Measurements from ENCODE around the gene DDC.

DDC gene, protein sequence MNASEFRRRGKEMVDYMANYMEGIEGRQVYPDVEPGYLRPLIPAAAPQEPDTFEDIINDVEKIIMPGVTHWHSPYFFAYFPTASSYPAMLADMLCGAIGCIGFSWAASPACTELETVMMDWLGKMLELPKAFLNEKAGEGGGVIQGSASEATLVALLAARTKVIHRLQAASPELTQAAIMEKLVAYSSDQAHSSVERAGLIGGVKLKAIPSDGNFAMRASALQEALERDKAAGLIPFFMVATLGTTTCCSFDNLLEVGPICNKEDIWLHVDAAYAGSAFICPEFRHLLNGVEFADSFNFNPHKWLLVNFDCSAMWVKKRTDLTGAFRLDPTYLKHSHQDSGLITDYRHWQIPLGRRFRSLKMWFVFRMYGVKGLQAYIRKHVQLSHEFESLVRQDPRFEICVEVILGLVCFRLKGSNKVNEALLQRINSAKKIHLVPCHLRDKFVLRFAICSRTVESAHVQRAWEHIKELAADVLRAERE

DNA sequence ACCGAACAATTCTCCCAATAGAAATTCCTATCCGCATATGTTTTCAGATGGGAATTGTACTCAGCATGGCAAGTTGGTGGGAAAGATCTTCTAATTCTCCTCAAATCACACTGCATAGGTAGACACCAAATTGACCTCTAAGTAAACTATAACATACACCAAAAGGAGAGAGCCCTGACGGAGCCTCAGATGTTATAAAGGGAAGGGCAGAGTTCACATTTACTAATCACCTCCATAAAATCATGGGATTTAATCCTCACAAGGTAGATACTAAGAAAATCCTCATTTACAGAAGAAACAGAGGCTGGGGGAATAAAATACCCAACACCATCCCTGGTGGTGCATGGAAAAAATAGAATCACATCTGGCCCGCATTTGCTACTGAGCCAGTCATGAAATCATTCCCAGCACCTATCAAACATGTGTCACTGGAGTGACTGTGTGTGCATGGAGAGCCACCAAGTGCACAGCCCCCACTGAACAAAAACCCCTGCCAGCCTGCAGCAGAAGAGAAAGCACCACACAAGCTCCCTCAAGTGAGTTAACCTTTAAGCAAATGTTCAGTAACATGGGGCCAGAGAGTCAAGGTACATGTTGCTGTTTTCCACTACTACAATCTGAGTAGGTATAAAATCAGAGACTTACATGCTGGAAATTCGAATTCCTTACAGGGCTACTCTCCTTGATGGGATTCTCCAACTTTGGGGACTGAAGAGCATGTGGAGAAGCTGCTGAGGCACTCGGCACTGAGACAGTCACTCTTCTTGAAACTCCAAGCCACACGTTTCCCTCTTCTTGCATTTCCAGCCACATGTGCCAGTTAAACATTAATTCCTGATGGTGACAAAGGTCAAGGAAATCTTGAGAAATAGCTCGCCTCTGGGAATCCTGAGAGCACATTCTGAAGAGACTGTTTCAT is at the start of gene DDC:
TSS of gene DDC (minus strand) at position 766 of the 919 bp plus-strand sequence. CDS start 21,320 bp downstream, outside the sequence.
- no peak for DNase-seq

DNA sequence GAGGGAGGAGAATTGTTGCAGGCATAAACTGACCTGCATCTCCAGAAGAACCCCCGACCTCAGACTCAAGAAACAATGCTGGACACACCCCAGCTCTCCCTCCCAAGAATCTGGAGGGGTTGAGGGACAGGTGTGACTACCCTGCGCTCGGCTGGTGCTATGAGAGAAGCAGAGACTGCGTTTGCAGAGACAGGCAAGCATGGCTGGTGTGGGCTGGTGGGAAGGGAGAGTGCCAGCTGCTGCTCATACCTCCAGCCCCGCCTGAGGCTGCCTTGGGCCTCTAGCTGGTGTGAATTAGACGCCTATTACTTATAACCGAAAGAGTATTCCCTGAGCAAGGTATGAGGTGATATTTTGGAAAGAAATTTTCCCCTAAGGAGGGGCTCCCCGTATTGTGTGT is 48.3 kb upstream of the DDC start:
- DNase-seq, result peak; percentile 45

DNA sequence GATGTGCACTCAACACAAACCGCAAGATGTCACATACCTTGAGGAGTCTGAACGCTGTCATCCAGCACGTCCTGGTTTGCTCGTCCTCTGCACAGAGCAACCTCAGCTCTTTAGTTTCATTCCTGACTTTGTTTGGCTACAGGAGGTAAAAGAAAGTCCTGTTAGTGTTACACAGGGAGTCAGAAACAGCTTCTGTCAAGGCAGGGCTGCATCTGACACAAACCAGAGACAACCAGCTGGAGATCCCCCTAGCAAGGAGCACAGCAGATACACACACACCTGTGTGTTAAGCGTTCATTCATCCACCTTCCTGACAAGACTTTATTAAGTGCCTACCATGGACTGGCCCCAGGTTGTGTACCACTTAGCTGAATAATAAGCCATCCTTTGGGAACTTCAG is 47.5 kb upstream of the DDC start:
- peak; percentile 53 for DNase-seq

DNA sequence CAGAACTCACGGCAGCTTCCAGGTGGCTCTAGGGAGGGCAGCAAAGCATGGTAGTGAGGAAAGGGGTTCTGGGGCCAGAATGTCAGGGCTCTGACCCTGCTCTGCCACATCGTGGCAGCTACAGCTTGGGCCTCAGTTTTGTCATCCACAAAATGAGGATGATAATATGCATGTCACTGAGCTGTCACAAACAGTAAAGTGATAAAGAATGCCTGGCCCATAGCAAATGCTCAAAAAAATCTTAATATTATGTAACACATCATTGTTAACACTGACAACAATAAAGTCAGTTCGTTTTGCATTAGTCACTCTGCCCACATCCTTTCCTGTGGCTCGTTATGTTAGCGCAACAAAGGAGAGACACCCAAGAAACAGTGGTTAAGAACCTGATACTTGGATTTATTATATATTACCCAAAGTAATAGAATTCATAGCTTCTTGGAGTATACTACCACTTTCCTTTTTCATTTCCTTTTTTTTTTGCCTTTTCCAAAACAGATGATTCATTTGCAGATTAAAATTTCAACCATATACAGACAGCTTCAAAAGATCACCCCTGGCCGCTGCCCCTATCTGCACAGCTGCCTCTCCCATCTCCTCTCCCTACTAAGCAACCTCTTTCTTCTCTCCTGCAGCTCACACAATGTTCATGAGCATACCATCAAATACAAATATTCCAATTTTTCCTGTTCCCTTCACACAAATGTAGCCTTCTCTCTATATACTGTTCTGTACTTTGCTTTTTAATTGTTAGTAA is 45.5 kb upstream of the DDC start:
- DNase-seq, result peak; percentile 56

DNA sequence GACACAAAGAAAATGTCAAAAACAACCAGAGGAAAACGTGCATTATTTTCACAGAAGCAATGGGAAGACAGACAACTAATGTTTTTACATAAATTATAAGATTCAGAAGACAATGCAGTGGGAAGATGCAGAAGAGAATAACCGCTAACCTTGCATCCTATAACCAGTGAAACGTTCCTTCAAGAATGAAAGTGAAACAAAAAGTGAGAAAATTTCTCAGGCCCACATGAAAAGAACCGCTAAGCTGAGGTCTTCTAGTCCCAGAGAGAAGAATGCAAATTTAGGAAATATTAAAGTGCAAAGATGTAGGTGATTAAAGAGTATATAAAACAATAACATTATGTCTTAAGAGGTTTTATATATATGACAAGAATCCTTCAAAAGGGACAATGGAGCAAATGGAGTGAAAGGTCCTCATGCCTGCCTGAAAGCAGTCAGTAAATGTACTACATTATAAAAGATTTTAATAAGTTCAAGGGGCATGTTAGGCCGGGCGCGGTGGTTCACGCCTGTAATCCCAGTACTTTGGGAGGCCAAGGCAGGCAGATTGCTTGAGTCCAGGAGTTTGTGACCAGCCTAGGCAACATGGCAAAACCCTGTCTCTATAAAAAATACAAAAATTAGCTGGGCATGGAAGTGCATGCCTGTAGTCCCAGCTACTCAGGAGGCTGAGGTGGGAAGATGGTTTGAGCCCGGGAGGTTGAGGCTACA is 43.1 kb upstream of the DDC start:
- DNase-seq, result peak; percentile 53

DNA sequence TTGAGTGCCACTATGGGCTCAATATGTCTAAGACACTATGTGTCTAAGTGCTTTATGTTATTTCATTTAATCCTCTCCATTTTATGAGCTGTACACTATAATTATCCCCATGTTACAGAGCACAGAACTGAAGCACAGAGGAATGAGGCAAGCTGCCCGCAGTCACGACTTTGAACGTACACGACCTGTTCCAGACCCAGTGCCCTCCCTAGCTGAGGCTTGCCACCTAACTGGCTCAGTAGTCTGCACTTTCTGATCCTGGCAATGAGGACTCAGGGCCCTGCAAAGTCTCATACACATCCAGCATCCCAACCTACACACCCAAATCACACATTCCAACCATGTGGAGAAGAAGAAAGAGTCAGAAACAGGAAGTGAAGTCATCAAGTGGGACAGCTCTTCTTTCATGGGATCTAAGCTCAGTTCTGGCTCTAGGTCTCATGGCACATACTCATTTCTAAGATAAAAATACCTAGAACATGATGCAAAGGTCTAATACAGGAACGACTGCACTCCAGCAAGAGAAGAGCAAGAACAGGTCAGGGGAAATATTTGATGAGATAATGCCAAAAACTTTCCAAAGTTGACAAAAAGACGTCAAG is 42.4 kb upstream of the DDC start:
- DNase-seq, result no peak

DNA sequence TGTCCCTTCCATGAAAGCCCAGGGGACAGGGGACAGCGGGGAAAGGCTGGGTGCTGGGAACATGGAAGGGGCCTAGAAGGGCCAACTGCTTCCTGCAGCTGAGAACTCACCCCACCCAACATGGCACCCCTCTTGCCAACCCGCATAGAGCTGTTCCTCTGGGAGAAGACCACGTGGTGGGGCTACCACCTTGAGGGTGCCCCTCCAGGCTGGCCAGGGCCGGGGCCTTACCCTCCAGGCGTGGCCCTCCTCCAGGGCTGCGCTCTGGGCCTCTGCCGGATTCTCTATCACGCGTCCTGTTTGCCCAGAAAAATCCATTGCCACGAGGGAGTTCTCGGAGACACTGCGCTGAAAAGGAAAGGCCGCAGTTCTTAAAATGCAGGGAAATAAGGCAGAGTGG is 39.9 kb upstream of the DDC start:
- DNase-seq, result no peak

DNA sequence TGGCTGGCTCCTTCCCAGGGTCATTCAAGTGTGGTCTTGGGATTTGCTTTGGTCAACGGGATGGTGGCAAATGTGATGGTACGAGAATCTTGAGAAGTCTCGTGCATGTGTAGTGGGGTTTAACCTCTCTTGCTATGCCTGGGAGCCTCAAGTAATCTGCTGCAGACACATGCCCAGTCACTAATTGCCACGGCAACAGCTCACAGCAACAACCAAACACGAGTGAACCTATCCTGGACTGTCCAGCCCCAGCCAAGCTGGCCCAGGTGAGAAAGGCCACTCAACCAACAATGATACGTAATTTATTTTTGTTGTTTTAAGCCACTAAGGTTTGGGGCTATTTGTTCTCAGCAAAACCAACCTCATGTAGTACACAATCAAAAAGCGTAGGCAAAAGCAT is 38.1 kb upstream of the DDC start:
- no peak for DNase-seq

DNA sequence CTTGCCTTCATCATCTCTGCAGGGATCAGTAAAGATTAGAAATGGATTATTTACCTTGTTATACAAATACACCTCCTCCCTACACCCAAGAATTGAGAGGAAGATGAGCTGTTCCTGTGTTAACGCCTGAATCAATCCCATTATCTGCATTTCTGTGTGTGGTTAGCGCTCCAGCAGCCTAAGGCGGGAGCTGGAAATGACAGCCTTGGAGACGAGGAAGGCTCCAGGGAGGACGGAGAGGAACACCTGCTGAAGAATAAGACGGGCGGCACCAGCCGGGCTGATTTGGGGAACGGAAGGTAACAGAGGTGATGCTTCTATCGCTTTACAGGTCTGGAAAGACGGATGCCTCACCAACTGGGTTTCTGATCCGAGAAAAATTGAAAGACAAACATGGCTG is 34.2 kb upstream of the DDC start:
- DNase-seq, result no peak

DNA sequence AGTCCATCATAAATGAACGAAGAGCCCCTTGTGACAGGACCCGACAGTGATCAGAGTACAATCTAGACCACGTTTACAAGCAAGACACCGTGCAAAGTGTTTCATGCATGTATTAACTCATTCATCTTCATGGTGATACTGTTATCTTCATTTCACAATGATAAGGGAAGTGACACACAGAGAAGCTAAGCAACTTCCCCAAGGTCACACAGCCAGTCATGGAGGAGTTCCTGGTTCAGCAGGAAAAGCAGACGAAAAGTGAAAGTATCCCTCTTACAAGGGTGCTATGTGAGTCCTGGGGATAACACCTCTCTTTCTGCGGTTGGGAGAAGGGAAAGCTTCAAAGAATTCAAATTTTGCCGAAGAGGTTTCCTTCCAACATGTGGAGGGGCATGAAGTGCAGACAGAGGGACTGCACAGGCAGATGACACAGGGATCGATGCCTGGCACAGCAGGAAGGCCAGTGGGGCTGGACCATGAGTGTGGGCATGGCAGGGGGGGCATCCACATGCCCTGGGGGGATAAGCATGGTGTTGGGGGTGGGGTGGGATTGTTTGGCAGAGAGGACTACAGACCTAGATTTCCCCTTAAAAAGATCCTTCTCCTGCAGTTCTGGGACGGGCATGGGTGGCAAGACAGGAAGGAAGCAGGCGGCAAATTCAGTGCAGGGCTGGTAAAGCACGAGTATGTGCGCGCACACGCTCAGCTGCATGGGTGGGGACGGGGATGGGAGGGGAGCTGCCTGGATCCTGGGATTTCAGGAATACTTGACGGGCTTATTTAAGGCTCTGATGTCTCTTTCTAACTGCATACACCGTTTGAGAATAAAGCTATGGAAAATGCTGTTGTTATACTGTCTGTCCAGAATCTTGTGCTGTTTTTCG is 33.5 kb upstream of the DDC start:
- DNase-seq, result no peak

DNA sequence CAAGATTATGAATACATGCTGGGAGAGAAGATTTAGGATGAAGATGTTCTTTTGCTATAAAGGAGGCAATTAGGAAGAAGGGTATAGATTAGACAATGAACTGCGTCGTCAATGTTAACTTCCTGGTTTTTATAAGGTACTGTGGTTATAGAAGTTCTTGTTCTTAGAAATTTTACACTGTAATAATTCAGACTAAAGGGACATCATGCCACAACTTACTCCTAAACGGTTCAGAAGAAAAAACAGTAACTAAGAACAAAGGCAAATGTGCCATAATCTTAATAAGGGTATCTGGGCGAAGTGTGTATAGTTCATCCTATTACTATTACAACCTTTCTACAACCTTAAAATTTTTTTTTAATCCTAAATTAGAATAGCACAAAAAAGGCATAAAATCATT is 31.3 kb upstream of the DDC start:
- DNase-seq, result no peak

DNA sequence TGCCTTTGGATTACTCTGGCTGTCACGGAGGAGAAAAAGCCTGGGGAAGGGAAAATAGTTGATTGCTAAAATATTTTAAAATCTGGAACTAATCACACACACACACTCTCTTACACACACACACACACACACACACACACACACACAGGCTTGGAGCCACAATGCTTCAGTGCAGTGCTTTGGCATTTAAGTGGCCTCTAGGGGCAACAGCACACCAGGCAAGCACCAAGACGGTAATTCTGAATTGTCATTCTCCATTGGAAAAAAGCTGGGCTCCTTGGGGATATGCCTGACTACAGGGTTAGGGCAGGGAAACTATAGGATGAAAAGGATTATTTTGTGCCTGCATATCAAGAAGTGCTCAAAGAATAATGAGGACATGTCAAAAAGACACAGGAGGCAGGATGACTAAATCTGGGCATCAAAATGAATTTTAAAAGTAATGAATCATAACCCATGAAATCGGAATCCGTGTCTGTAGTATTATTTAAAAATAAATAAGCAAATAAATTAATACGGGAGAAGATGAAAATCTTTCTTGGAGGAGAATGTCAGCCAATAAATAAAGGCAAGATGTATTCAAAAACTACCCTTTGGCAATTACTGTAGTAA is 30.4 kb upstream of the DDC start:
- no peak for DNase-seq

DNA sequence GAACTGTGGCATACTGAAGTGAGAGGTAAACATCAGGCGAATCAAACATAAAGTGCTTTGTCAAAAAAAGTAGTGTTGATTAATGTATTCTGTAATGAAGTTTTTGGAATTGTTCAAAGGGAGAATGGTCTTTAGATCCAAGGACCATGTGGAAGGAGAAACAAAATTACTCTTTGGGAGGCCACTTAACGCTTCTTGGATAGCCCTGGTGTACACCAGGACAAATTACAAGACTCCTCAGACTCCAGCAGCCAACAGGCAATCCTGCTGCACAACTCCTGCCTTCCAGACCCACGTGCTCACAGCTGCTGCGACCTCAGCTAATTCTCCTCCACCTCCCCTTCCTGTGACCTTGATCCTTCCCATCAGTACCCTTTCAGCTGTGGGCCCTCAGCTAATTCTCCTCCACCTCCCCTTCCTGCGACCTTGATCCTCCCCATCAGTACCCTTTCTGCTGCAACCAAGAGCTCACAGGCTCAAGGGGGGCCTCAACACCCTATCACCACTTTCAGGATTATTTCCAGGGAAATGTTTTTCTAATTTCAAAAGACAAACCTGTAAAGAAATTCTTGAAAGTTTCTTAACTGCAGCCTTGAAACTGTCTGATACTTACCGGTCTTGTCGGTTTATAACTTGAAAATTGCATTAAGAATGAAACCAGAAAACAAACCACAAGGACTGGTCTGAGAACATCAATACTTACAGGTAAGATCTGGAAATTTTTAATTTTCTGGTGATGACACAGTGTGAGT is 29.7 kb upstream of the DDC start:
- no peak for DNase-seq

DNA sequence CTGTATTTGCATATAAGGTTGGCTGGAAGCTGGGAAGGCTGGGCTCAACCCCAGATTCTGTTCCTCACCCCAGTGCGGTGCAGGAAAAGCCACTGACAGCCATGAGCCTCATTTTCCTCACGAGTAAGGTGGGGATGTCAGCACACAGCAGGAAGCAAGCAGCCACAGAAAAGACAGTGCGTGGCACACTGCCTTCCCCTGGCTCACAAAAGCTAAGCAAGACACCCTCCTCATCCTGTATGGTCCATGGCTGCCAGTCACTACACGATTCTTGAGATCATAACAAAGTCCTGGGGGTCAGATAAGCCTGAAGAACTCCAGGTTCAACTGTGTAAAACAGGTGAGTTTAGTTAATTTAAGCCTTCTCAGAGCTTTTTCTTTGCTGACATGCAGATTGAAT is 28.9 kb upstream of the DDC start:
- DNase-seq, result no peak

DNA sequence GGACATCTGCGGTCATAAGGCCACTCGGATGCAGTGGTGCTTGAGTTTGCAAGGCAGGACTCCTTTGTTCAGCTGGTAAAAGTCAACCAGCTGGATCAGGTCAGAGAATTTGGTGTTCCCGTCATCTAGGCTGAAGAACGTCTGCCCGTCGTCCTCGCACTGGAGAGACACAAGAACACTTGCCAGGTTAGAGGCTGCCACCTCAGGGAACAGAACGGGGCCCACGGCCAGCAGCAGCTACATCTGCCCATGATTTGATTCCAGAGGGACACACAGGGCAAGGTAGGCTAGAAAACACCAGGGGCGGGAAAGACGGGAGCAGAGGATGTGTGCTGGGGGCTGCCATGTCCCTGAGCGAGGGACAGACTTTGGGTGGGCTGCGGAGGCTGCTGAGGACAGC is 27.7 kb upstream of the DDC start:
- DNase-seq, result no peak

DNA sequence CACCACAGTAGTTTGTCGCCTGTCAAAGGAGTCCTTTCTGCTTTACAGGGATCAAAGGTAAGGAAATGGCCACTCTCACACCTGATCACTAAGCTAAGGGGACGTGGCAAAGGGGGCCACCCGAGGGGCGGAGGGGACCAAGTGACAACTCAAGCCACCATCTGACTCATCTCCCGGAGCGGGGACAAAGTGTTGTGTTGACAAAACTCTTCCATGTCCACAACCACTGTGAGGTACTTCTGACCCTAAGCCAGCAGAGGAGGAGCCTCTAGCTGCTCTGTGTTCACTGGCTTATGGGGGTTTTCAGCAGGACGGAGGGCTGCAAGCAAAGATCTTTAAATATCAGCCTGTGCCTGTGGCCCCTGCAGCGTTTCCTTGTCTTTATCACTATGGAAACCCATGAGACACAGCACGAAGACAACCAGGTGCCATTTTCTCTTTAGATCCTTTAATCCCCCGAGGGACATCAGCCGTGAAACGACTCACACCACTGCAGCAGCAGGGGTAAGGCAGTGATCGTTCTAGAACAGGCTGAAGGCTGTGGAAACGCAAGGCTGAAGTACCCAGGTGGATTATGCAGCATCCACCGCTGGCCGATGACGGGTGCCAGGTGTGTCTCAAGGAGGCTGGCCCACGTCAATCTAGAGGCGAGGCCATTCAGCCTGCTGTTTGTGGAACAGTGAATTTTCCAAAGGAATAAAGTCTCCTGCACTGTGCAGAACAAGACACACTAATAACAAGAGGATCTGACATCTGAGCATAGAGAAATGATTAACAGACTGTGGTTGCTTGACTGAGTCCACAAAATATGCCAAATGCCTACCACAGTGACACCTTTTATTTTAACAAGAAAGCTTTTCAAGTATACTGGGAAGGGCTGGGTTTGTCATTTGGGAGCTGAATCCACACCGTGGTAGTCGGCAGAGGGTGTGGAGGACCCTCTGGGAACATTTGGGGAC is 26.6 kb upstream of the DDC start:
- DNase-seq, result no peak

DNA sequence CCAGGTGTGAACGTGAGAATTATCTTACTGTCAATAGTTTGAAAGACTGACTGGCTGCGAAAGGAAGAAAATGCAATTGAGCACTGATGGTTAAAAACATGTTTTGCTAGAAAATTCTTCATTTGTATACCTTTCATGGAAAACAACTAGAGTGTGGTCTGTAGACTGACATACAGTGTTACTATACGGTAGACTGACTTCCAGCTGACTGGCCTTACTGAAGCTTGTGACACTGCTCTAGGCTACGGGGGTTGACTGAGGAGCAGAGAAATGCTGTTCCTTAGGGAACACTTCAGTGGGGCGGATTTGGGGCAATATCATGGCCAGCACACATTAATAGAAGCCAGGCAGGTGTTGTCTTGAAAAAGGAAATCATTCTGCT is 25.9 kb upstream of the DDC start:
- DNase-seq, result no peak

DNA sequence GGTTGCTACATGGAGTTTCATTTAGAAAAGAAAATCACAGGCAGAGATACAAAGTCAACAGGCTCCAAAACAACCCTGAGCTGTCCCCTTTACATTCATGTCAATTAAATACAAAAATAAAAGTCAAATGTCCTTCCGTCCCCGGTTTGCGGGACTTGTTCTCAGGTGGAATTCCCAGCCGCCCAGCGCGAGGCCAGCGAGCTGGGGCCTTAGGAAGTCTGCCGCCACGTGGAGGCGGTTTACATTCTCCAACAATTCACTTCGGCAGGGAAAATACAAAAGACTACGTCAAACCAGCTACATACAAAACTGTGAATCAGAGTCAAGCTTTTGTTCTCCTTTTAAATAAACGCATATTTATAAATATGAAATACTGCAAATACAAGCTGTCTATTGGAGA is 25.3 kb upstream of the DDC start:
- no peak for DNase-seq

DNA sequence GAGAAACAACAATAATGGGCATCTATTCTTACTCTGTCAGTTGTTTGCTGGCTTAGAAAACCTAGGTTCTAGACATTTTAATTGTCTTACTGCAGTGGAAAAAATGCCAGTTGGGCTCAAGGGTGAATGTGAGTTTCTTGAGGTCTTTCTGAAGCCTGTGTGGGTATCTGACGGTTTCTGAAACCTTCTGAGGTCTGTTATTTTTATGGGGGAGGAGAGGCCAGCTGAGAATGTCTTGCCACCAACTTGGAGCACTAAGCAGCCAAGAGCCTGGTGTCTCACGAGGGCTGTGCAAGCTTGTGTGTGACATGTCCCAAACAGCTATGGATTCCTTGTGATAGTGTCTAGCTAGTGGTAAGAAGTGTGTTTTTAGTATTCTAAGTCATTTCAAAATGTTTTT is 24.2 kb upstream of the DDC start:
- no peak for DNase-seq

All from activated CD8-positive, alpha-beta memory T cell treated with anti-CD3 and anti-CD28 coated beads for 24 hours (primary cell).